Erythroblast (primary cell): ENCODE measurements around the gene GM2A.

Source experiments
- GATA1 ChIP-seq: IDR thresholded peaks from 2 replicates; pipeline ENCODE4 v1.6.1; 2011; ENCODE audit warnings: low read depth, mild to moderate bottlenecking, control low read depth, low read length, moderate library complexity
- POLR2A ChIP-seq: IDR thresholded peaks from 2 replicates; pipeline ENCODE4 v1.6.1; 2011; ENCODE audit warnings: mild to moderate bottlenecking, low read length

GRCh38 chr5:151271336-151271735 lies 18.4 kb downstream of the GM2A start:
- TF ChIP-seq POLR2A: no peak
- TF ChIP-seq GATA1: no peak
